BJ (cell line): ENCODE measurements around the gene ADARB1. TPM values are rescaled to one million over a fixed set of nuclear protein-coding genes. Genes with fewer than 3 reads are reported as not detected.
"Not testable (repeated sequence)": the region's sequence is repeated elsewhere in the genome, so short reads cannot be mapped to it uniquely, and the experiment has no call there.

Experiments used
- CTCF ChIA-PET: fragments of 350-600 bp; formaldehyde crosslinking; extraction: SDS; loops from one replicate; lab custom pipeline; 2021; ENCODE audit warnings: antibody characterized with exemption, inconsistent platforms; lab: Yijun Ruan, JAX
- POLR2A ChIA-PET: fragments of 300-600 bp; sonication (Branson Sonifier 250); formaldehyde crosslinking; extraction: SDS; loops from one replicate; lab custom pipeline; 2021; ENCODE audit warnings: antibody characterized with exemption; lab: Charles Lee
- DNase-seq: peaks from one replicate; pipeline ENCODE4 v3.0.0-alpha.2; 2011; ENCODE audit warnings: low read depth
- H3K27me3 ChIP-seq: 2 replicates; pipeline ENCODE4 v1.6.0; 2011; ENCODE audit warnings: low read length; ENCODE audit not compliant: control insufficient read depth, insufficient read depth
- H3K36me3 ChIP-seq: 2 replicates; pipeline ENCODE4 v1.5.1; 2011; ENCODE audit warnings: low read length; ENCODE audit not compliant: control insufficient read depth, insufficient read depth
- H3K4me3 ChIP-seq: 2 replicates; pipeline ENCODE4 v1.5.1; 2011; ENCODE audit warnings: low read depth, mild to moderate bottlenecking, control low read depth, low read length
- polyA plus RNA-seq: library from polyadenylated mRNA; depleted of rRNA; stranded (reverse); fragments of >200 nt; gene quantifications from 2 replicates; pipeline ENCODE4 v1.2.3, GENCODE V29; 2011
- TF ChIP-seq, protein P1 (sequence below): IDR thresholded peaks from 2 replicates; pipeline ENCODE4 v1.5.1; 2011; ENCODE audit warnings: low read depth, mild to moderate bottlenecking, control low read depth, inconsistent platforms, low read length, moderate library complexity; ENCODE audit not compliant: insufficient read depth

The ADARB1 gene
- polyA plus RNA-seq, 1 experiment, result 10.9 TPM

- H3K27me3 ChIP-seq, result no peaks in the 10 kb centered on the region
- peak overlapping the region; percentile 9; the same call in 1 of the 2 replicates for H3K4me3 ChIP-seq
- TF ChIP-seq, protein P1, sequence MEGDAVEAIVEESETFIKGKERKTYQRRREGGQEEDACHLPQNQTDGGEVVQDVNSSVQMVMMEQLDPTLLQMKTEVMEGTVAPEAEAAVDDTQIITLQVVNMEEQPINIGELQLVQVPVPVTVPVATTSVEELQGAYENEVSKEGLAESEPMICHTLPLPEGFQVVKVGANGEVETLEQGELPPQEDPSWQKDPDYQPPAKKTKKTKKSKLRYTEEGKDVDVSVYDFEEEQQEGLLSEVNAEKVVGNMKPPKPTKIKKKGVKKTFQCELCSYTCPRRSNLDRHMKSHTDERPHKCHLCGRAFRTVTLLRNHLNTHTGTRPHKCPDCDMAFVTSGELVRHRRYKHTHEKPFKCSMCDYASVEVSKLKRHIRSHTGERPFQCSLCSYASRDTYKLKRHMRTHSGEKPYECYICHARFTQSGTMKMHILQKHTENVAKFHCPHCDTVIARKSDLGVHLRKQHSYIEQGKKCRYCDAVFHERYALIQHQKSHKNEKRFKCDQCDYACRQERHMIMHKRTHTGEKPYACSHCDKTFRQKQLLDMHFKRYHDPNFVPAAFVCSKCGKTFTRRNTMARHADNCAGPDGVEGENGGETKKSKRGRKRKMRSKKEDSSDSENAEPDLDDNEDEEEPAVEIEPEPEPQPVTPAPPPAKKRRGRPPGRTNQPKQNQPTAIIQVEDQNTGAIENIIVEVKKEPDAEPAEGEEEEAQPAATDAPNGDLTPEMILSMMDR, result no peak
- peak; percentile 47 for DNase-seq
- POLR2A ChIA-PET, result interaction anchor here (0.6 kb wide), 2 partner anchors 168 to 257 kb away, joined by 3 to 4 read pairs; partner anchors contain the start of gene PTTG1IP
- CTCF ChIA-PET, result interaction anchor here (0.6 to 8.2 kb wide), 16 partner anchors 11 to 290 kb away, joined by 3 to 155 read pairs (median 4); no protein-coding TSS in a partner anchor
- no peaks in the 10 kb centered on the region for H3K36me3 ChIP-seq
Observed at GRCh38 chr21:45130324-45130774, 56.0 kb downstream of the ADARB1 start.

DNA sequence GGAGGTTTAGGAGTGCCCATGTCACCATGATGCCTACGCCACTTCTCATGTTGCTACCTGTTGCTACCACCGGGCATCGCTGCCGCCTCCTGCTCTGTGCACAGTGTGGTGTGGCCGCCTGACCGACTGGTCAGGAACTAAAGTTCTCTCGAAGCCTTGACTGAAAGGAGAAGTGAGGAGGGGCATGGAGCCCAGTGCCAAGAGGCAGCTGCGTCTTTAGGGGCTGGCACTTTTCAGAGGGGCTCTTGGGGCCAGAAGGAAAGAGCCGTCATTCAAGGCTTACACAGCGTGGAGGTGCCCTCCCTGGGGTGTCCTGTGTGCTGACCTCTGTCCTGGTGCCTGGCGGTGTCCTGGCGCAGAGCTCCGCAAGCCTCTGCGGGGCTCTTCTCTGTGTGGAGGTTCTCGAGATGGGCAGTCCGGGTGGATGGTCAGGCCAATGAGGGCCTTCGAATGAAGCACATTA lies 57.2 kb downstream of the ADARB1 start:
- CTCF ChIA-PET, result interaction anchor here (0.8 to 8.2 kb wide), 4 partner anchors 9 to 185 kb away, joined by 3 to 155 read pairs (median 13); no protein-coding TSS in a partner anchor
- TF ChIP-seq, protein P1, result no peak
- H3K4me3 ChIP-seq, result no peak overlapping the region
- H3K36me3 ChIP-seq, result no peaks in the 10 kb centered on the region
- no peak for DNase-seq
- H3K27me3 ChIP-seq, result no peaks in the 10 kb centered on the region
- POLR2A ChIA-PET, result no interaction called here

GRCh38 chr21:45132841-45133573 lies 58.6 kb downstream of the ADARB1 start:
- ChIA-PET CTCF (interaction anchor here (0.7 to 1.1 kb wide), 2 partner anchors 10 kb away, joined by 3 read pairs; no protein-coding TSS in a partner anchor), POLR2A (no interaction called here)
- Histone ChIP-seq H3K27me3 (no peaks in the 10 kb centered on the region), H3K4me3 (no peak overlapping the region), H3K36me3 (no peaks in the 10 kb centered on the region)
- DNase-seq, result no peak
- TF ChIP-seq, protein P1, result no peak

DNA sequence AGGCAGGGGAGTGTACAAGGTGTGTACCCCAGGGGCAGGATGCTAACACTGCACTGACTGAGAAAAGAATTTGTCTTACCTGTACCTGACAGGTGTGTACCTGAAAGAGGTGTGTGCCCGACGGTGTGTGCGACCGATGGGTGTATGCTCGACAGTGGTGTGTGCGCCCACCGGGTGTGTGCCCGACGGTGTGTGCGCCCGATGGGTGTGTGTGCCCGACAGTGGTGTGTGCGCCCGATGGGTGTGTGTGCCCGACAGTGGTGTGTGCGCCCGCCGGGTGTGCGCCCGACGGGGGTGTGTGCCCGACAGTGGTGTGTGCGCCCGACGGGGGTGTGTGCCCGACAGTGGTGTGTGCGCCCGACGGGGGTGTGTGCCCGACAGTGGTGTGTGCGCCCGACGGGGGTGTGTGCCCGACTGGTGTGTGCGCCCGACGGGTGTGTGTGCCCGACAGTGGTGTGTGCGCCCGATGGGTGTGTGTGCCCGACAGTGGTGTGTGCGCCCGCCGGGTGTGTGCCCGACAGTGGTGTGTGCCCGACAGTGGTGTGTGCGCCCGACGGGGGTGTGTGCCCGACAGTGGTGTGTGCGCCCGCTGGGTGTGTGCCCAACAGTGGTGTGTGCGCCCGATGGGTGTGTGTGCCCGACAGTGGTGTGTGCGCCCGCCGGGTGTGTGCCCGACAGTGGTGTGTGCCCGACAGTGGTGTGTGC lies 59.3 kb downstream of the ADARB1 start:
- H3K4me3 ChIP-seq, POLR2A ChIA-PET, H3K36me3 ChIP-seq, DNase-seq, CTCF ChIA-PET, H3K27me3 ChIP-seq: not testable (repeated sequence)

DNA sequence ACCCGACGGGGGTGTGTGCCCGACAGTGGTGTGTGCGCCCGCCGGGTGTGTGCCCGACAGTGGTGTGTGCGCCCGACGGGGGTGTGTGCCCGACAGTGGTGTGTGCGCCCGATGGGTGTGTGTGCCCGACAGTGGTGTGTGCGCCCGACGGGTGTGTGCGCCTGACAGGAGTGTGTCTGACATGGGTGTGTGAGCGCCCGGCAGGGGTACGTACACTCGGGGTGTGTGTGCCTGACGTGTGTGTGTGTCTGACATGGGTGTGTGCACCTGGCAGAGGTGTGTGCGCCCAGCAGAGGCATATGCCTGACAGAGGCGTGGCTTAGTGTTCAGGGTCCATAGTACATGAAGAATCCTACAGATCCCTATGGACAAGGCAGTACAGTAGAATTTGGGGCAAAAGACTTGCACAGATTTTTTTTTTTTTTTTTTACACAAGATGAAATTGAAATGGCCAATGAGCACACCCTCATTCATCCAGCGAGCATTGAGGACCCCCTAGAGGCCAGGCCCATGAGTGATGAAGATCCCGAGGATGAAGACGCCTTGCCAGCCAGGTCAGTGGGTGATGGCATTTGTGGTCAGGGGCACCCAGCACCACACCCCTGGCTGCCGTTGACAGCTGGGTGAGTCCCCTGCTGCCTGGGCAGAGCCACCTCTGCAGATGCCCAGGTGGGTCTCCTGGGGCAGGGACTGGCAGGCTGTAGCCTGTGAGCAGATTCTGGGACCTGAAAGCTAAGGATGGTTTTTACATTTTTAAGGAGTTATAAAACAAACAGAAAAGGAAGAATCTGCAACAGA lies 60.1 kb downstream of the ADARB1 start:
- ChIA-PET CTCF (no interaction called here), POLR2A (no interaction called here)
- no peaks in the 10 kb centered on the region for H3K27me3 ChIP-seq
- no peaks in the 10 kb centered on the region for H3K36me3 ChIP-seq
- TF ChIP-seq, protein P1, result no peak
- DNase-seq, result no peak
- no peak overlapping the region for H3K4me3 ChIP-seq
